ACC112 (cell line): ENCODE results near the gene NHERF2.

ENCODE experiments used
- H2AFZ ChIP-seq: fragments of 200-600 bp; sonication (generic); one replicate; pipeline ENCODE4 v1.6.0; 2017; ENCODE audit warnings: antibody characterized with exemption, low read length; ENCODE audit not compliant: unreplicated experiment
- H3K27ac ChIP-seq: fragments of 200-600 bp; sonication (generic); 2 replicates; pipeline ENCODE4 v1.5.1; 2014; ENCODE audit warnings: low read depth, mild to moderate bottlenecking, antibody characterized with exemption, low read length, moderate library complexity
- H3K27me3 ChIP-seq: fragments of 200-600 bp; sonication (generic); 2 replicates; pipeline ENCODE4 v1.6.1; 2014; ENCODE audit warnings: mild to moderate bottlenecking, antibody characterized with exemption, low read length, moderate library complexity, mixed read lengths; ENCODE audit not compliant: insufficient read depth
- H3K36me3 ChIP-seq: fragments of 200-600 bp; sonication (generic); 2 replicates; pipeline ENCODE4 v1.6.1; 2016; ENCODE audit warnings: mild to moderate bottlenecking, antibody characterized with exemption, low read length, moderate library complexity, mixed read lengths; ENCODE audit not compliant: insufficient read depth
- H3K4me1 ChIP-seq: fragments of 200-600 bp; sonication (generic); one replicate; pipeline ENCODE4 v1.6.1; 2016; ENCODE audit warnings: low read length, mixed read lengths; ENCODE audit not compliant: insufficient read depth, unreplicated experiment, control insufficient read depth
- H3K4me3 ChIP-seq: fragments of 200-600 bp; sonication (generic); 2 replicates; pipeline ENCODE4 v1.5.1; 2014; ENCODE audit warnings: mild to moderate bottlenecking, low read depth, low read length
- H3K79me2 ChIP-seq: fragments of 200-600 bp; sonication (generic); one replicate; pipeline ENCODE4 v1.6.0; 2016; ENCODE audit warnings: low read length; ENCODE audit not compliant: control insufficient read depth, unreplicated experiment, insufficient read depth

Gene NHERF2

DNA sequence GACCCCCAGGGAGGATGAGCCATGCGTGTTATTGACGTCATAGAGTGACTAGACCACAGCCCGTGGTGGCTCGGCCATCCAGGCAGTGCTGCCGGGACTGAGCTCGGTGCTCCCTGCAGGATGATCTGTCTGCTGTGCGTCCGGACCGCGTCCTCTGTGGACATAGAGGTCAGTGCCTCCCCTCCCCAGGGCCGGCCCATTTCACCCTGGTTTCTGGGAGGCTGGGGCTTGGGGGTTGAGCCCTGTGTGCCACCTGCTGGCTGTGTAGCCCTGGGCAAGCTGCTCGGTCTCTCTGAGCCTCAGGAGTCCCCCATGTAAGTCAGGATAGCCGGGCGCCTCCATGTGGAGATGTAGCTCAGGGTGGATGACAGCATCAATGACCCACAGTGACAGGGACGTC lies 29.4 kb downstream of the NHERF2 start:
- Histone ChIP-seq H3K4me3 (no peak overlapping the region), H2AFZ (no peak overlapping the region), H3K27ac (no peak overlapping the region), H3K27me3 (no peaks in the 10 kb centered on the region), H3K36me3 (peaks cover 3% of the 10 kb centered on the region; the same call in 1 of the 2 replicates), H3K79me2 (no peaks in the 10 kb centered on the region), H3K4me1 (no peaks in the 10 kb centered on the region)

DNA sequence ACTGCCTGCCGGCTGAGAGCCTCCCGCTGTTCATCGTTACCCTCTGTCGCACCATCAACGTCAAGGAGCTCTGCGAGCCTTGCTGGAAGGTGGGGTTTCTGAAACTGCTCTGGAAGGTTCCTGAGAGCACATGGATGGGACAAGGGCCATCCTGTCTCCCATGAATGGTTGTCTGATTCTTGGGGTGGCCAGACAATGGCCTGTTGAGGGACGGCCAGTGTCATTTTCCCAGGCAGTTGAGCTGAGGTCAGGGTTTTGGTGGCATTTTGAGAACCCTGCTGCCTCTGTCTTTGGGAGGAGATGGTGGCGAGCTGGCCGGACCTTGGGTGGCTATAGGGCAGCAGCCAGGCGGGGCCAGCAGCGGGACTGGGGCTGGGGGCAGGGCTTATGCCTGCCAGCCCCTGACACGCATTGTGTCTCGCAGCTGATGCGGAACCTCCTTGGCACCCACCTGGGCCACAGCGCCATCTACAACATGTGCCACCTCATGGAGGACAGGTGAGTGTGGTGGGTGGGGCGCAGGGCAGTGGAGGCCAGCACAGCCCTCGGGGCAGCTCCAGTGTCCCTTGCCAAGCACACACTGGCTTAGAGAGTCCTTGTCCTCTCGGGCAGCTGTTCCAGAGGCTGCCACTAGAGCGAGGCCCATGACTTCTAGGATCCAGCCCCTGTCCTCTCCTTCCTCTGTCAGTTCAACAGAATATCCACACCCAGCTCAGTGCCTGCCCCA lies 30.1 kb downstream of the NHERF2 start:
- Histone ChIP-seq H3K4me1 (no peaks in the 10 kb centered on the region), H3K27ac (no peak overlapping the region), H3K36me3 (peaks cover 3% of the 10 kb centered on the region; the same call in 1 of the 2 replicates), H3K79me2 (no peaks in the 10 kb centered on the region), H2AFZ (no peak overlapping the region), H3K27me3 (no peaks in the 10 kb centered on the region), H3K4me3 (no peak overlapping the region)

DNA sequence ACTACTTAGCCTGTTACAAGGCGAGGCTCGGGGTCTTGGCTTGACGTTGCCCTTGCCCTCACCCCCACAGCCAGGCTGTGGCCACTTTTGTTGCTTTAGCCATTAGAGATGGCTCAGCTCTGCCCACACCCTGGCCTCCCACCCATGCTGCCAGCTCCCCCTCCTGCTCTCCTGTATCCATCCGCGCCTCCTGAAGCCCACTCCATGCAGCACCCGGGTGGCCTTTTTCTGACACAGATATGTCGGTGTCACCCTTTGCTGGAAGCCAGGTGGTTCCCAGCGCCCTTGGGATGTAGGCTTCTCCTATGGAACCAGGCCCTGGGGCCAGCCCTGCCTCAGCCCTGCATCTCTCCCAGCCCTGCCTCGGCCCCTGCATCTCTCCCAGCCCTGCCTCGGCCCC lies 30.7 kb downstream of the NHERF2 start:
- Histone ChIP-seq H3K27ac (no peak overlapping the region), H3K79me2 (no peaks in the 10 kb centered on the region), H2AFZ (no peak overlapping the region), H3K27me3 (no peaks in the 10 kb centered on the region), H3K36me3 (peaks cover 3% of the 10 kb centered on the region; the same call in 1 of the 2 replicates), H3K4me1 (no peaks in the 10 kb centered on the region), H3K4me3 (no peak overlapping the region)

DNA sequence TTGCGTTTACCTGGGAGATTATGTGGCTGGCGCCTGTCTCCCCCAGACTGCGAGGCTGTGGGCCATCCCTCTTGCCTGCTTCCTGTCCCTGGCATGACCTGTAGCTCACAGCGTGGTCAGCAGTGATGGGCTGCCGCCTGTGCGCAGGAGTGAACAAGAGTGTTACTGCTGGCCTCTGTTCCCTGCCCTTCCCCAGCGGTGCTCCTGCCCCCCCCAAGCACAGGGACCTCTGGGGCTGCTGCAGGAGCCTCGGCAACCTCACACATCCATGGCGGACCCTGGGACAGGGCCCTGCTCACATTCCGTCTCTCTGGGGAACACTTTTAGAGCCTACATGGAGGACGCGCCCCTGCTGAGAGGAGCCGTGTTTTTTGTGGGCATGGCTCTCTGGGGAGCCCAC lies 31.7 kb downstream of the NHERF2 start:
- Histone ChIP-seq H3K4me3 (no peak overlapping the region), H3K27ac (no peak overlapping the region)

DNA sequence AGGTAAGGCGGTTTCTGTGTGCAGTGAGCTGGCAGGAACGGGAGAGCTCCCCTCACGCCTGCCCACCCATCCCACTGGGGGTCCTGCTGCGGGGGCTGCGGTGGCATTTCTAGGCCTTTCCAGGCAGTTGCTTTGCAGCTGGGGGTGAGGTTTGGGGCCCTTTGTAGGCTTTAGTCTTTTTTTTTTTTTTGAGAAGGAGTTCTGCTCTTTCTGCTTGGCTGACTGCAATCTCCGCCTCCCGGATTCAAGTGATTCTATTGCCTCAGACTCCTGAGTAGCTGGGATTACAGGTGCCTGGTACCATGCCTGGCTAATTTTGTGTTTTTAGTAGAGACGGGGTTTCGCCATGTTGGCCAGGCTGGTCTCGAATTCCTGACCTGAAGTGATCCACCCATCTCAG lies 32.2 kb downstream of the NHERF2 start:
- no peak overlapping the region for H2AFZ ChIP-seq
- H3K36me3 ChIP-seq = peaks cover under 1% of the 10 kb centered on the region; the same call in 1 of the 2 replicates

More for the DNA sequence above, 31.7 kb downstream of the NHERF2 start:
- Histone ChIP-seq H3K27me3 (no peaks in the 10 kb centered on the region), H3K79me2 (no peaks in the 10 kb centered on the region), H3K4me1 (no peaks in the 10 kb centered on the region), H2AFZ (no peak overlapping the region), H3K36me3 (peaks cover 3% of the 10 kb centered on the region; the same call in 1 of the 2 replicates)

DNA sequence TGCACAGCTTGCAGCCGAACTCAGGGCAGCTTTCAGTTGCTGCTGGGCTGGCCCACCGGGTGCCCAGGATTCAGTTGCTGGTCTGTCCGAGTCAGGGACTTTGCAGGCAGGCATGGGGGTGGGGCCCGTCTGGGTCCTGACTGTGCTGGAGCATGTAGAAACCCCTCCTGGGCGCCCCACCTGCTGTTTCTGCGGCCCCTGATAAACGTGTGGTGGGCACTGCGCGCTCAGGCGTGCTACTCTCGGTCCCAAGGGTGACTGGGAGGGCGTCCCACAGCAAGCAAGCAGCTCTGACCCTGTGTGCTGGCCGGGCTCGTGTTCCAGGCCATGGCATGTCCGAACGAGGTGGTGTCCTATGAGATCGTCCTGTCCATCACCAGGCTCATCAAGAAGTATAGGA lies 33.6 kb downstream of the NHERF2 start:
- Histone ChIP-seq H3K27me3 (no peaks in the 10 kb centered on the region), H3K36me3 (no peaks in the 10 kb centered on the region), H3K27ac (no peak overlapping the region), H3K4me3 (no peak overlapping the region), H3K4me1 (no peaks in the 10 kb centered on the region), H2AFZ (no peak overlapping the region), H3K79me2 (no peaks in the 10 kb centered on the region)

More for the DNA sequence above, 32.2 kb downstream of the NHERF2 start:
- Histone ChIP-seq H3K27ac (no peak overlapping the region), H3K4me3 (no peak overlapping the region), H3K27me3 (no peaks in the 10 kb centered on the region), H3K4me1 (no peaks in the 10 kb centered on the region), H3K79me2 (no peaks in the 10 kb centered on the region)

DNA sequence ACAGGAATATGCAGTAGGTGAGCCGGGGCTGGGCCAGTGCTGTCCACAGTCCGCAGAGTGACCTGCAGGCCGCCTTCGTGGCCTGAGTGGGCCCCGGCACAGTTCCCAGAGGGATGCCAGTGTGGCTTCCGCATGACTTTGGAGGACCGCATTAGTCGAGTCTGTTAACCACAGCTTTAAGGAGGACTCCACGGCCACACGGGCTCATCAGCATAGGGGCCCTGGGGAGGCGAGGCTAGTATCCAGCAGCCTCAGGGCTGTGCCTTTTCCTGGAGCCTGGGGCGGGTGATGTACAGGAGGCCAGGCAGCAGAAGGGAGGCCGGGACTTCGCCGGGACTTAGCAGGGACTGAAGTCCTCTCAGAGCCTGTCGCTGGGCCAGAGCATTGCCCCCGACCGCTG lies 34.3 kb downstream of the NHERF2 start:
- no peak overlapping the region for H2AFZ ChIP-seq
- no peaks in the 10 kb centered on the region for H3K4me1 ChIP-seq
- H3K27me3 ChIP-seq = no peaks in the 10 kb centered on the region
- H3K79me2 ChIP-seq = no peaks in the 10 kb centered on the region
- no peak overlapping the region for H3K4me3 ChIP-seq
- H3K27ac ChIP-seq = no peak overlapping the region
- peaks cover 5% of the 10 kb centered on the region; the same call in 1 of the 2 replicates for H3K36me3 ChIP-seq

DNA sequence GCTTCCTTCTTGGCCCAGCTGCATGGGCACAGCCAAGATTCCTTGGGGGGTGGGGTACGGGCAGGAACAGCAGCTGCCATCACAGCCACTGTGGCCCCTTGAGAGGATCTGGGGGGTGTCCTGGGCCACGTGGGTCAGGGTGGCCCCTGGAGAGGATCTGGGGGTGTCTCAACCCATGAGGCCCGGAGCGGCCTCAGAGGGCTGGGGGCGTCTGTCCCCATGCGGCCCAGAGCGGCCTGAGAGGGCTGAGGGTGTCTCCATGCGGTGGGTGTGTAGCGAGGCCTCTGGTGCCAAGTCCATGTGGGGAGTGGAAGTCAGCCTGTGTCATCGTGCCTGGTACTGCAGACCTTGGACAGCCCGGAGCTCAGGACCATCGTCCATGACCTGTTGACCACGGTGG lies 34.8 kb downstream of the NHERF2 start:
- no peak overlapping the region for H2AFZ ChIP-seq
- no peaks in the 10 kb centered on the region for H3K79me2 ChIP-seq
- no peaks in the 10 kb centered on the region for H3K27me3 ChIP-seq
- no peak overlapping the region for H3K27ac ChIP-seq
- H3K4me1 ChIP-seq = no peaks in the 10 kb centered on the region
- H3K4me3 ChIP-seq = no peak overlapping the region
- H3K36me3 ChIP-seq = peaks cover 8% of the 10 kb centered on the region; the same call in 1 of the 2 replicates

DNA sequence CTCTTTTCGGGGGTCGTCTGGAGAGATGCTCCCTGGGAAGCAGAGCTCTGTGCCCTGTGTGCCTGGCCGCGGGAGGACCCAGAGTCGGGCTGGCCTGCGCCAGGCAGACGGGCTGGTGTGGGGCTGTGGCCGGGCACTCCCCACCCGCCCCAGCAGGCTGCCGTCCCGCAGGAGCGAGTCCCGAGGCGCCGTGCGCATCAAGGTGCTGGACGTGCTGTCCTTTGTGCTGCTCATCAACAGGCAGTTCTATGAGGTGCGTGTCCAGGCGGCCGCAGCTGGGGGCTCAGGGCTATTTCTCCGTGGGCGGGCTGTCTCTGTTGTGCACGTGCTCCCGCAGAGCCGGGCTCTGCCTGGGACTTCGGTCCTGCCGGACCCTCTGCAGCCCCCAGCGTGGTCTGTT lies 36.1 kb downstream of the NHERF2 start:
- no peak overlapping the region for H3K27ac ChIP-seq
- H2AFZ ChIP-seq = no peak overlapping the region
- H3K27me3 ChIP-seq = no peaks in the 10 kb centered on the region
- no peaks in the 10 kb centered on the region for H3K4me1 ChIP-seq
- no peak overlapping the region for H3K4me3 ChIP-seq
- no peaks in the 10 kb centered on the region for H3K79me2 ChIP-seq
- H3K36me3 ChIP-seq = peaks cover 8% of the 10 kb centered on the region; the same call in 1 of the 2 replicates

DNA sequence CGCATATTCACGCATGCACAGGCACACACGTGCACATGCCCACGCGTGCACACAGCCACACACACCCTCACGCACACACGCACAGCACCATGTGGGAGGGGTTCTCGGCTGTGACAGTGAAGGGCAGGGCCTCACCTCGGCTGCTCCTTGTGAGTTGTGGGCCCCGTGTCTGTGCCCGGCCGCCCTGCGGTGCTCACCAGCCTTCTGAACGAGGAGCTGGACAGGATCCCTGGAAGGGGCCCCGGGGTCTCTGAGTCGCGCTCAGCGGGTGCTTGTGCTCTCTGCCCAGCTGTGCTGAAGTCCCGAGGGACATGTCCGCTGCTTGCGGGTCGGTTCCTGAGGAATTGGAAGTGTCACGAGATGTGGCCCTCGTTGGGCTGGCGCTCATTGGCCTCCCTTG lies 37.2 kb downstream of the NHERF2 start:
- H3K27ac ChIP-seq = no peak overlapping the region
- H3K36me3 ChIP-seq = peaks cover 8% of the 10 kb centered on the region; the same call in 1 of the 2 replicates
- no peaks in the 10 kb centered on the region for H3K4me1 ChIP-seq
- H3K4me3 ChIP-seq = no peak overlapping the region
- no peaks in the 10 kb centered on the region for H3K27me3 ChIP-seq
- no peaks in the 10 kb centered on the region for H3K79me2 ChIP-seq
- no peak overlapping the region for H2AFZ ChIP-seq

DNA sequence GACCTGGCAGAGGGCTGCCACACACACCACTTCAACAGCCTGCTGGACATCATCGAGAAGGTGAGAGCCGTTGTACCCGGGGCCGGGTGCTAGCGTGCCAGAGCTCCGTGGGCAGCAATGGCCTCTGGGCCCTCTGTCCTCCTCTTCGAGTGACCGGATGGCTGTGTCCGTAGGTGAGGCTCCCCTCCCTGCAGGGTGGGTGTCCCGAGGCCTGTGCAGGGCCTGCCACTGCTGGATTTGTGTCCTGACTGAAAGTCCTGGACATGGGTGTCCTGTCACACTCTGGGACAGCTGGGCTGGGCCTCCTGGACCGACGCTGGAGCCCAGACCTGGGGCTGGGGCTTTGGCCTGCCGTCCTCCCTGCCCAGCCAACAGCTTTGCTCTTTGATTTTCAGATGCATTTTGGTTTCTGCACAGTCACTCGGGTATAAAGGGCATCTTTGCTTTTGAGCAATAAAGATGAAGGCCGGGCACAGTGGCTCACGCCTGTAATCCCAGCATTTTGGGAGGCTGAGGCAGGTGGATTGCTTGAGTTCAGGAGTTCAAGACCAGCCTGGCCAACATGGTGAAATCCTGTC lies 37.8 kb downstream of the NHERF2 start:
- peaks cover 8% of the 10 kb centered on the region; the same call in 1 of the 2 replicates for H3K36me3 ChIP-seq
- H3K4me1 ChIP-seq = no peaks in the 10 kb centered on the region
- no peaks in the 10 kb centered on the region for H3K79me2 ChIP-seq
- no peak overlapping the region for H3K27ac ChIP-seq
- H2AFZ ChIP-seq = no peak overlapping the region
- no peaks in the 10 kb centered on the region for H3K27me3 ChIP-seq
- no peak overlapping the region for H3K4me3 ChIP-seq
